GM19239 (cell line): Measurements from ENCODE around the gene OR2W3.

Experiments
- DNase-seq: peaks from one replicate; pipeline ENCODE4 v3.0.0; 2011; ENCODE audit warnings: low spot score; ENCODE audit not compliant: insufficient read length
- FAIRE-seq: peaks from 2 replicates; lab custom pipeline; 2011; peaks lifted over from hg19 to GRCh38; lab: Jason Lieb, UNC

Gene OR2W3

GRCh38 chr1:247914941-247915662, 19.7 kb downstream of the OR2W3 start:
- FAIRE-seq (no peak), DNase-seq (no peak)

GRCh38 chr1:247919952-247920351, 24.6 kb downstream of the OR2W3 start, which contains the start of gene OR2T8:
Gene OR2T8 (plus strand): TSS chr1:247920252. CDS start chr1:247921018, 766 bp downstream.
- DNase-seq (no peak), FAIRE-seq (no peak)

GRCh38 chr1:247923941-247924340, 28.6 kb downstream of the OR2W3 start:
- no peak for DNase-seq
- no peak for FAIRE-seq

- DNase-seq (no peak), FAIRE-seq (no peak)
Observed at GRCh38 chr1:247924868-247925267, 29.5 kb downstream of the OR2W3 start, which contains the start of gene OR2AJ1. Gene OR2AJ1 (plus strand): TSS chr1:247924889. CDS start chr1:247933769, 8,880 bp downstream.

GRCh38 chr1:247933989-247934388, 38.6 kb downstream of the OR2W3 start:
- no peak for DNase-seq
- FAIRE-seq = no peak

GRCh38 chr1:247935781-247936180, 40.4 kb downstream of the OR2W3 start:
- FAIRE-seq (no peak), DNase-seq (no peak)

- DNase-seq (no peak), FAIRE-seq (no peak)
Observed at GRCh38 chr1:247936415-247936814, 41.0 kb downstream of the OR2W3 start.

DNA sequence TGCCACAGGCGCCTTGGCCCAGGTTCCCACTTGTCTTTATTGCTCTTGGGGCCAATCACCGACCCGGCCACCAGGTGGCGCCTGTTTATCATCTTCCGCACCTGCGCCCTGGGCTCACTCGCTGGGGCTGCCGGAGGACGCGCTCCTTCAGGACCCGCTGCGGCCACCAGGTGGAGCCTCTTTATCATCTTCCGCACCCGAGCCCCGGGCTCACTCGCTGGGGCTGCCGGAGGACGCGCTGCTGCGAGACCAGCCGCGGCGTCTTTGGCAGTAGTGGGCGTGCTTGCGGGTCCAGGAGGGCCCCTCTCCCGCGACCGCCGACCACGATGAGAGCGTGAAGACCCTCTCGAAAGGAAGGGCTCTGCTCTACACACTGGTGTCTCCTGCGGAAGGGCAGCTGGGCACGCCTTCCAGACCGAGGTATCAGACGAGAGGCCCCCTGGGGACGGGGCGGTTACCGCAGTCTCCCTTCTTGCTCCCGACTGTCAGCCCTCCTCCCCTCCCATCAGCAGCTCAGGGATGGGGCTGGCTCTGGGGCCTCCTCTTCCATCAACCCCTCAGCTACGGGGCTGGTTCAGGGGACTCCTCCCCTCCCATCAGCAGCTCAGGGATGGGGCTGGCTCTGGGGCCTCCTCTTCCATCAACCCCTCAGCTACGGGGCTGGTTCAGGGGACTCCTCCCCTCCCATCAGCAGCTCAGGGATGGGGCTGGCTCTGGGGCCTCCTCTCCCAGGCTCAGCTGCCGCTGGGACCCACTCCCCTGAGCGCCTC, 41.8 kb downstream of the OR2W3 start:
- FAIRE-seq (peak; percentile 86), DNase-seq (peak; percentile 60)

DNA sequence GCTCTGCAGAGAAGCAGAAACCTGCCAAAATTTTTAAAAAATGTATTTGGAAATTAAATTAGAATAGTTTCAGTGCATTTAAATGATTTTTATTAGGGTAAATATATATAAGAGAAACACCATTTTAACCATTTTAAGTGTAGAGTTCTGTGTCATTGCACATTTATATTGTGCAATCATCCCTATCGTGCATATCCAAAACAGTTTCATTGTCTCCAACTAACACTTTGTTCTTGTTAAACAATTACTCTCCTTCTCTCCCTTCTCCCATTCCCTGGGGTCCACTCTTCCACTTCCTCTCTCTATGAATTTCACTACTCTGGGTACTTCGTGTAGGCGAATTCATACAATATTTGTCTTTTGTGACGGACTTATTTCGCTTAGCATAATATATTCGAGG, 47.2 kb downstream of the OR2W3 start:
- FAIRE-seq = no peak
- no peak for DNase-seq
